Testis (tissue), 2 donors: ENCODE measurements around the gene SLC47A2.

Experiments used
- POLR2A ChIP-seq: fragments of 450-650 bp; IDR thresholded peaks from one replicate; pipeline ENCODE4 v1.6.1; 2017; ENCODE audit warnings: antibody characterized with exemption, mild to moderate bottlenecking, moderate library complexity
- TF ChIP-seq, protein P1 (sequence below), 3 experiments: fragments of 450-650 bp in 2 of 3; fragments of 200-600 bp in 1 of 3; sonication (generic) in 1 of 3; IDR thresholded peaks; one replicate each; pipeline ENCODE4 v1.5.1; 2016 to 2019; ENCODE audit warnings: antibody characterized with exemption in 3 of 3, mild to moderate bottlenecking in 2 of 3, moderate library complexity in 1 of 3

DNA sequence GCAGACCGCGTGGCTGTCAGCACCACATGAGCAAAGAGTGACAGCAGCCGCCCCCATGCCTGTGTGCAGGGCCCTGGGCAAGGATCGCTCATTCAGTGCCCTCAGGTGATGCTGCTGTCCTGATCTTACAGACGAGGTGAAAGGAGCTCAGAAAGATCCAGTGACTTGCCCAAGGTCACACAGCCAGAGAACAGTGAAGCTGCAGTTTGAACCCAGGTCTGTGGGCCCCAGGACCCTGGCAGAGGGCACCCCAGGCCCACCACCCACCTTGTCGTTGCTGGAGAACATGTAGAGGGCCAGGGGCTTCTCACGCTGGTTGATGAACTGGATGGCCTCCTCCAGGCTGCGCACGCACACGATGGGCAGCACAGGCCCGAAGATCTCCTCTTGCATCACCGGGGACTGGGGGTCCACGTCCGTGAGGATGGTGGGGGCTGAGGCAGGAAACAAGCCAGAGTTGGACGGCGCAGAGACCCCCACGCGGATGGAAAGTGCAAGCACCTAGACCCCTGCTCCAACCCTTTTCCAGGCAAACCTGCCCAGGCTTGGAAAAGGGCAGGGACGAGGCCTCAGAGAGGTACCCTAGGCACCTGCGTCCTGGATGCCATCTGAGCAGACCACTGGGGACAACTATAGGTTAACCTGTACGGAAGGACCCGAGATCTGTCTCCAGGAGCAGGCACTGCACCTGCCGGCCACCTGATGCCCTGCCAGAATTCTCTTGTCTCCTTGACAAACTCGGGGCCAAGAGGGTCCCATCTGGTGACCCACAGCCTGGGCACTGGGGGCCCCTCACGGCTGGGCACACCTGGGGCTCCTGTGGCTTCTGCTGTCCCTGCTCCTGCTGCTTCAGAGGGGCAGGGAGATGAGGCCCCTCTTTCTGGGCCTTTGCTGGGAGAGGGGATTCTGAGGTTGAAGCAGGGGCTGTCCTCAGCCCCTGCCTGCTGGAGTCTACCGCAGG is 23.1 kb upstream of the SLC47A2 start:
- TF ChIP-seq, protein P1, sequence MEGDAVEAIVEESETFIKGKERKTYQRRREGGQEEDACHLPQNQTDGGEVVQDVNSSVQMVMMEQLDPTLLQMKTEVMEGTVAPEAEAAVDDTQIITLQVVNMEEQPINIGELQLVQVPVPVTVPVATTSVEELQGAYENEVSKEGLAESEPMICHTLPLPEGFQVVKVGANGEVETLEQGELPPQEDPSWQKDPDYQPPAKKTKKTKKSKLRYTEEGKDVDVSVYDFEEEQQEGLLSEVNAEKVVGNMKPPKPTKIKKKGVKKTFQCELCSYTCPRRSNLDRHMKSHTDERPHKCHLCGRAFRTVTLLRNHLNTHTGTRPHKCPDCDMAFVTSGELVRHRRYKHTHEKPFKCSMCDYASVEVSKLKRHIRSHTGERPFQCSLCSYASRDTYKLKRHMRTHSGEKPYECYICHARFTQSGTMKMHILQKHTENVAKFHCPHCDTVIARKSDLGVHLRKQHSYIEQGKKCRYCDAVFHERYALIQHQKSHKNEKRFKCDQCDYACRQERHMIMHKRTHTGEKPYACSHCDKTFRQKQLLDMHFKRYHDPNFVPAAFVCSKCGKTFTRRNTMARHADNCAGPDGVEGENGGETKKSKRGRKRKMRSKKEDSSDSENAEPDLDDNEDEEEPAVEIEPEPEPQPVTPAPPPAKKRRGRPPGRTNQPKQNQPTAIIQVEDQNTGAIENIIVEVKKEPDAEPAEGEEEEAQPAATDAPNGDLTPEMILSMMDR (IDR thresholded peaks at IDR 0.05): no peak
- no peak for TF ChIP-seq POLR2A
